BE2C (cell line): ENCODE measurements around the gene FUT4.

ENCODE experiments used
- DNase-seq: peaks from one replicate; pipeline ENCODE4 v3.0.0-alpha.2; 2020
- H3K27me3 ChIP-seq: fragments of 250-450 bp; sonication (Bioruptor Pico); 2 replicates; pipeline ENCODE4 v1.5.1; 2020; ENCODE audit warnings: mild to moderate bottlenecking
- H3K36me3 ChIP-seq: fragments of 250-450 bp; sonication (Bioruptor Pico); 2 replicates; pipeline ENCODE4 v1.5.1; 2020; ENCODE audit warnings: mild to moderate bottlenecking
- H3K4me1 ChIP-seq: fragments of 250-450 bp; sonication (Bioruptor Pico); 2 replicates; pipeline ENCODE4 v1.5.1; 2020
- H3K4me3 ChIP-seq: 2 replicates; pipeline ENCODE4 v1.5.1; 2011; ENCODE audit warnings: low read depth, low read length
- H3K9me3 ChIP-seq: fragments of 250-450 bp; sonication (Bioruptor Pico); 2 replicates; pipeline ENCODE4 v1.5.1; 2020
- CTCF ChIP-seq: IDR thresholded peaks from 2 replicates; pipeline ENCODE4 v1.5.1; 2012; ENCODE audit warnings: mild to moderate bottlenecking, low read depth, low read length

Gene FUT4

DNA sequence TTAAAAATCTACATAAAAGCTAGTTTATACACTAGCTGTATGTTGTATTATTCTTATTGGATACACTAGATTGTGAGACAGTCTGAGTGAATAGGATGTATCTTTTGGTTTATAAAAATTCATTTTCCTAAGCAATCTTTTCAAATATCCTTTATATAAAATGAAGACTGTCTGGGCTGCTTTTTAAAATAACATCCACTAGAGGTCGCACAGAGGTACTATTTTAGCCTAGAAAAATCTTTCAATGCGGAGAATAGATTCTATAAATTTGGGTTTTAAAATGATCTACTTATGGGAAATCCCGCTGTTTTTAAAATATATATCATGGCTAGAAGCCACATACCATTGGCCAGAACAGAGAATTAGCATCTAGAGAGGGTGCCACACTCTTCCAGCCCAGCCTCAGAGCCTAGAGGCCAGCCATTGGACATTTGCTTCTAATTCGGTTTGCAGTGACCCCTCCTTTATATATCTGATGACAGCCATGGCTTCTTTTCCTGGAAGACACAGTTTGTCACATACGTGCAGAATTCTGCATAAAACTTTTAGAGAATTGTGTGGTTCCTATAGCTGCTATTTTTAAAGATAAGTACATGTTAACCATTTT is 24.1 kb upstream of the FUT4 start:
- Histone ChIP-seq H3K4me1 (no peaks in the 10 kb centered on the region), H3K36me3 (no peaks in the 10 kb centered on the region), H3K27me3 (peaks cover 18% of the 10 kb centered on the region), H3K9me3 (no peaks in the 10 kb centered on the region), H3K4me3 (no peak overlapping the region)
- DNase-seq: no peak
- peak; percentile 66 for TF ChIP-seq CTCF

DNA sequence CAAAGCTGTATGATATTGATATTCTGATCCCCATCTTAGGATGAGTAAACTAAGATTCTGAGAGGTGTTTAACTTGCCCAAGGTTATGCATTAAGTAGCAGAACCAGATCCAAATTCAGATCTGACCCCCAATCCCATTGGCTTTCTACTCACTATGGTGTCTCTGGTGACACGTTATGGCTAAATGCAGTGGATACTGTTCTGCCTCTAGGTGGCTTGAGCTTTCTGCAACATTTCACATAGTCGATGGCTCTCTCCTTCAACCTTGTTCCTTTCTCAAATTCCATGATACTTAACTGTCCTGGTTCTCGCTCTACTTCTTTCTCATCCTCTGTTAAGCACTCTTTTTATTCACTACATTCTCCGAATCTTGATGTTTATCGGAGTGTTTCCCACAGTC is 22.0 kb upstream of the FUT4 start:
- peak; percentile 68 for TF ChIP-seq CTCF
- H3K4me1 ChIP-seq: no peaks in the 10 kb centered on the region
- H3K4me3 ChIP-seq: no peak overlapping the region
- no peaks in the 10 kb centered on the region for H3K9me3 ChIP-seq
- peaks cover 4% of the 10 kb centered on the region for H3K27me3 ChIP-seq
- no peaks in the 10 kb centered on the region for H3K36me3 ChIP-seq
- DNase-seq: no peak

GRCh38 chr11:94524341-94524740 is 19.4 kb upstream of the FUT4 start:
- TF ChIP-seq CTCF: no peak
- no peaks in the 10 kb centered on the region for H3K4me1 ChIP-seq
- no peak for DNase-seq
- peaks cover 5% of the 10 kb centered on the region for H3K27me3 ChIP-seq
- H3K4me3 ChIP-seq: no peak overlapping the region
- H3K36me3 ChIP-seq: no peaks in the 10 kb centered on the region
- no peaks in the 10 kb centered on the region for H3K9me3 ChIP-seq

DNA sequence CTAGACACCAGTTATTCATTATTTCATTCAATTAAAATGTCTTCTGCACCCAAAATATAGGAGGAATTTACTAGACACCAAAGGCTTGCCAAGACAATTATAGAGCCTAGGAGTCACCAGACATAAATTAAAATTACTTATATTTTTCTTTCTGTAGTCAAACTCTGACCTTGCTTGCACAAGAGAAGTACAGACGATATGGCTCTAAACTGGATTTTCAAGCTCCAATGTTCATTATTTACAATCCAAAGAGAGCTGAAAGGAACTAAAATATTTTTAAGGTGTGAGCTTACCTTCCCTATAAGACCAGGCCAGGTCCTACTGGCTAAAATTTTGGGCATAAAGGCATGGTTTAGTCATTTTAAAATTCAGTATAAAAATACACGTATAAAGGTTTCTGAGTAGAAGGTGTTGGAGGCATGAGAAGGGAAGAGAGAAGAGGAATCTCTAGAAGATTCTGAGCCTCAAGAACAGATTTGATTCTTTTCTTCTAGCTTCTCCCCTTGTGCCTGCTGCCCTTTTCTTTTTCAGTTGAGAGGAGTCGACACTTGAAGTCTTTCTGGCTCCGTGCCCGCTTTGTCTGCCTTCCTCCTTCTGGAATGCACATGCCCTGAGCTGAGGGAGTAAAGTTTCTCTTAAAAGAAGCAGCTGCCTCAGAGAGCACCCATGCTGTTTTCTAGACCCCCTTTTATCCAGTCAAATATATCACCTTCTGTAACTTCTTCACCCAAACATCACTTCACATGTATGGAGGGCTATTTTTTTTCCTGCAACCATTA is 18.0 kb upstream of the FUT4 start:
- Histone ChIP-seq H3K4me1 (no peaks in the 10 kb centered on the region), H3K36me3 (no peaks in the 10 kb centered on the region), H3K27me3 (peaks cover 6% of the 10 kb centered on the region), H3K4me3 (no peak overlapping the region), H3K9me3 (no peaks in the 10 kb centered on the region)
- no peak for TF ChIP-seq CTCF
- no peak for DNase-seq

DNA sequence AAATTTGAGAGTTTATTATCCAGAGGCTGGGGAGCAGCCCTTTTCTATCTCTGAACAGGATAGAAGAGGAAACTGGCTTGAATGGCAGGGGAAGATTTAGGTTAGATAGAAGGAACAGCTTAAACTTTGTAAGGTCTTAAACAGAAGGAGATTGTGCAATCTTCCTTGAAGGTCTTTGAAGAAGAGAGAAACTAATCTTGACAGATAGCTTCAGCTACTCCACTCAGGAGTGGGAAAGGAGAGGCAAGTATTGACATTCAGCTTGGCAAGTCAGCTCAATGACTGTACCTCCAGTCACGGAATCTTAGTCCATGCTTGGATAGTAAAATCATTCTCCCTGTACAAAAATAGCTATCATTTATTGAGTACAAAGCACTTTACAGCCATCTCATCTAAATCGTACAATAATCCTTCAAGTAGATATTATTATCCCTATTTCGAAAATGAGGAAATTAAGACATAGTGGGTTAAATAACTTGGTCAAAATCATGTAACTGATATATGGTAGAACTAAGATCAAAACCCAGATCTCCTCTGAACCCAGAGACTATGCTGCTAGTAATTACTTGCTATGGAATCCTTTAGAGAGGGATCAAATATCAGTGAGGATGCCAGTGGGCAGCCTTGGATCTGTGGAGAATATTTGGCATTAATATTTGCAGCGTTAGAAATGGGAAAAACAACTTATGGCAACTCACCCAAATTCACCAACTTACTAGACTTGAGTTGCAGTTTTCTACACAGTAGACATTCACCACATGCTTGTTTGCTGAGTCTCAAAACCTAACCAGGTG is 16.9 kb upstream of the FUT4 start:
- DNase-seq: no peak
- Histone ChIP-seq H3K9me3 (no peaks in the 10 kb centered on the region), H3K27me3 (peaks cover 10% of the 10 kb centered on the region), H3K4me3 (no peak overlapping the region), H3K36me3 (no peaks in the 10 kb centered on the region), H3K4me1 (no peaks in the 10 kb centered on the region)
- no peak for TF ChIP-seq CTCF
